Left kidney (tissue), 2 donors: ENCODE data around the gene RASGRP2. TPM values are rescaled to one million over a fixed set of nuclear protein-coding genes. Genes with fewer than 3 reads are reported as not detected.

Experiments used
- DNase-seq: peaks from one replicate; pipeline ENCODE4 v3.0.0-alpha.2; 2013
- polyA plus RNA-seq: library from polyadenylated mRNA; unstranded; fragments of 120-200 nt; gene quantifications from one replicate; pipeline ENCODE4 v1.2.1, GENCODE V29; 2013; ENCODE audit not compliant: insufficient read length

Gene RASGRP2
- polyA plus RNA-seq, 1 donor = 2.6 TPM

GRCh38 chr11:64696045-64696444 is 47.9 kb downstream of the RASGRP2 start:
- DNase-seq = no peak

- no peak for DNase-seq
These were observed 48.4 kb downstream of the RASGRP2 start for GRCh38 chr11:64695548-64695947.

DNA sequence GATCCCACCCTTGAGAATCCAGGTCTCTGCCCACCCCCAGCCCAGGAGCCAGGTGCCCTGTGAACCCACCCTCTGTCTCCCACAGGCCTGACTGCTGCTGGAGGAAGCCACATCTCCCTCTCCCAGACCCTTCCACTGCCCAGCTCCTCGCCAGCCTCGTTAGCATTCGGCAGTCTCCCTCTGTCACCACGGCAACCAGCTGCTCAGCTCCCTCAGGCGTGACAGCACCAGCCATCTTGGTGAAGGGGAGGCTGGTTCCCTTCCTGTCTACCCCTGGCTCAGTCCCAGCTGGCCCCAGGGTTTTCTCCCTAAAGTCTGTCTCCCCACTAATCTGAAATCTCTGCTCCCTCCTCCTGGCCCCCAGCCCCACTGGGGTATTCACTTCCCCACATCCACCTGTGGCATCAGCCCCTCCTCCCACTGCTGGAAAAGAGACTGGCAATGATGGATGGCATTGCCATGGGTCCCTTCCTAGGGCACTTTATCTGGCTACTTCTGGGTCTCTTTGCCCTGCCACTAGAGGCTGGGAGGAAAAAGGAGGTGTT is 49.0 kb downstream of the RASGRP2 start:
- DNase-seq = peak; percentile 78

DNA sequence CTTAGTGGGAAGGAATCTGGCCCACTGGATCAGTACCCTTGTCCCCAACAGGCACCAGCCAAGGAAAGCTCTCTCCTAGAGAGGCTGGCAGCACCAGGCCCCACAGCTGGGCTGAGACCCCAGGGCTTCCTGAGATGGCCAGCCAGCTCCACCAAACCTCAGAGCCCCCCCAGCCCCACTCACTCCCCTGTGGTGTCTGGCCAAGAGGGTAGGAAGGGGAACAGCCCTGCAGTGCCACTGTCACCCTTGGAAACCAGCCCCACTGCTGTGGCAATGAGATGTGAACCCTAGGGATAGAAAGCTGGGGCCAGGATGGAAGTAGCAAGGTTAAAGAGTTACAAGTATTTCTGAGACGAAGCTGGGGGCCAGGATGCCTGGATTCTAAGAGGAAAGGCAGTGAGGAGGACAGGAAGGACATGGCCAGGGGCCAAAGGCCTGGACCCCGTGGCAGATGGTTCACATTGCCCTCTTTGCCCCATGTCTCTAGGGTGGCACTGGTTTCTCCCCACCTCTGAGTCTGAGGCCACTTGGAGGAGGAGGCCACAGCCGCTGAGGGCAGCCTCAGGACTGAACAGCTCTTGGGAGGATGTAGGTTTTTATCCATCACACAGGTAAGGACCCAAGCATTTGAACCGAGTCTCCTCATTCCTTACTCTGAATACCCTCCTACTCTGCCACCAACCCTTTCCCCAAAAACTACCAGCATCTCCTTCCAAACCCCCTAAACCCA is 49.8 kb downstream of the RASGRP2 start:
- DNase-seq = no peak

GRCh38 chr11:64692764-64693331 is 51.1 kb downstream of the RASGRP2 start:
- no peak for DNase-seq

- DNase-seq = no peak
These were observed 52.4 kb downstream of the RASGRP2 start for GRCh38 chr11:64691543-64691942.

GRCh38 chr11:64690235-64690634 is 53.7 kb downstream of the RASGRP2 start:
- DNase-seq = no peak

- DNase-seq = peak; percentile 89
These were observed 55.4 kb downstream of the RASGRP2 start for GRCh38 chr11:64688534-64688982.

DNA sequence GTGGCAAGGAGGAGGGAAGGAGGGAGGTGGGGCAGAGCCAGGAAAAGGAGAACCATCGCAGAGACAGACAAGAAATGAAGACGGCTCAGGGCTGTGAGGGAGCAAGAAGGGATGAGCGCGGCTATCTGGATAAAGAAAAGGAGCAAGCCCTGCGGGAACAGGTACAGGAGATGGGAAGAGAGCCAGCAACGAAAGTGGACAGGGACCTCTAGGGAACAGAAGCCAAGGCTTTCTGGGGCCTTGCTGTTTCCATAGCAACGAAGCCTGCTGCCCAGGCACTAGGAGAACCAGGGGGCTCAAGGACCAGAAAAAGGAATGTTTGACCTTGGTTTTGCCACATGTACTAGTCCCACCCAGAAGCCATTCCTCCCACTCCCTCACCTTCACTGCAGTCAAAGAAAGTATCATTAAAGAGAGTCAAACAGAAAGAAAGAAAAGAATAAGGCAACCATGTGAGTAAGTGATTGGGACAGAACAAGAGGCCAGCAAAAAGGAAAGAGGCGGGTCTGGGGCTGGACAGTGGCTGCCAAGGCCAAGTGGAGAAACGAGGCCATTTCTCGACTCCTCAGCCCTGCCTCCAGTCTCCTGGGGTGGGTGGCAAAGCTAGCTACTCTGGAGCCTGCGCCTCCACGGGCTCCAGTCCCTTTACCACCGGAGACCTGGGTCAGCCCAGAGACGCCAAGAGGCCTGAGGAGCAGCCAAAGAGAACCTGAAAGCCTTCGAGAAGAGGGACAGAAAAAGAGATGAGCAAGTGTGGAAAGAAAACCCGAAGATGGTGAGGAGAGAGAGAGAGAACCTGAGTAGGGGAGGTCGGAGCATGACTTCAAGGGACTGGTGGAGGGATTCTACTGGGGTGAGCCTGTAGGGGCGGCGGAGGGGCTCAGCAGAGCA is 56.1 kb downstream of the RASGRP2 start:
- no peak for DNase-seq

DNA sequence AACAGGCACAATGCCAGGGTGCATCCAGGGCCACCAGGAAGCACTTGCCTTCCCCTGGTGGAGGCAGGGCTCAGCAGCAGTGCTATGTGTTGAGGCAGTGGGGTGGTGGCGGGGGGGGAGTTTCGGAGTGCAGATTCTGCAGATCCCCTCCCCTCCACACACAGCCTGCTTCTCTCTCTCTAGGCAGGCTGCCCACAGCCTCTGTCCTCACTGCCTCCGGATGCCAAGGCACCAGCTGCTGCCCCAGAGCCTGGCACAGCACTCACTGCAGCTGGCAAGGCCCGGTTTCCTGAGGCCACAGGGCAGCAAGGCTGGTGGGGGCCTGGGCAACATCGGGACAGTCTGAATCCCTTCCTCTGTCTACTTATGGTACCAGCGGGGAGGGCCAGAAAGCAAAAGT is 56.7 kb downstream of the RASGRP2 start:
- no peak for DNase-seq

DNA sequence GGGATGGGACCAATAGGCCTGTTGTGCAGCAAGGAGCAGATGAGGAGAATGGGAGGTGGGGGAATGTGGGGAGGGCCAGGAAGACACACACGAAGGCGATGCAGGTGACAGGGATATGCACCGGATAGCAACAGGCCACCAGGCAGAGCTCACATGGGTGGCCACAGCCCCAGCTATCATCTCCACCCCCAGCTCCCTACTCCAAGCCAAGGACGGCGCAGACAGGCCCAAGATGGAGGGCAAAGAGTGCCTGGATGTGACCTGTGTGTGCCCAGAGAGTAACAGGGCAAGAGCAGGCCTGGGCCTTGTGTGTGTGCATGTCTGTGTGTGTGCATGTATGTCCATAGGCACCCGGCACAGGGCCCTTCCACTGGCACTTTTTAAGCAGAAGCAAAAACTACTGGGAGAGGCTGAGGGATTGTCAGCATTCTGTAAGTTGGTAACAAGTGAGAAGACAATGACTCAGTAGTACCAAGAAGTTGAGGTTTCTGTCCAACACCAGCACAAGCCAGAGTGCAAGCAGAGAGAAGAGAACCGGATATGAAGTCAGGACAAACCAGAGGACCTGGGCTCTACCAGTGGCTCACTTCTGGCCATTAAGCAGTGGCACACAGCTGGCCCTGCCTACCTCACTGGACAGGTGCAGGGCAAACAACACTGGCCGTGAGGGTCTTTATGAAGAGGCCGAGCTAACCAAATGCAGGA is 57.3 kb downstream of the RASGRP2 start:
- DNase-seq = no peak

DNA sequence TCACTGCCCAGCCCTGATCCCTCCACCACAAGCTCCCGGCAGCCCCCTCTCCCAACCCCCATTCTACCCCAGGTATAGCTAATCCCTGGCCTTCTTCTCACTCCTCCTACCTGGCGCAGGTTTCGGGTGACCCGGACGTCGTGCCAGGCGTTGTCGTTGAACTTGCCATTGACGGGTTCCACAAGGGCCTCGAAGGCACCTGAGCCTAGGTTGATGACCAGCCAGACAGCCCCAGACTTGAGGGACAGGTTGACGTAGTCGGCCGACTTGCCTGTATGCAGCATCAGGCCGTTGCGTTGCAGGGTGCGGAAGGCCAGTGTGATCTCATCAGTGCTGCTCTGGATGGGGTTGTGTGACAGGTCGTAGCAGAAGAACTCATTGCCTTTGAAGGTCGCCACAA is 58.4 kb downstream of the RASGRP2 start:
- DNase-seq = no peak

DNA sequence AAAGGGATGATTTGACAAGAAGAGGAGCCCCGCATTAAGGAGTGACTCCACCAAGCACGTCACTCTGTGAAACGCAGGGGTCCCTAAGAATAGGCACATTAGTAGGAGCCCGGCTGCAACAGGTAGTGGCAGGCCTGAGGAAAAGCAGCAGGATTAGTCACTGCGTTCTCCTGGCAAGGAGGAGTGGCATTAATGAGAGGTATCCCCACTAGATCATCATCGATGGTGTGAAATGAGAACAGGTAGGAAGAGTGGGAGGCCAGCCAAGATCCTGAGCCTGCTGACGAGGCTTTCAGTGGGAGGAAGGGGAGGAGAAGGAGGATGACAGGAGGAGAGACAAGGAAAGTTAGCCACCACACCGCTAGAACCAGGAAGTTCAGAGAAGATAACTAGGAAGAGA is 59.6 kb downstream of the RASGRP2 start:
- DNase-seq = no peak

DNA sequence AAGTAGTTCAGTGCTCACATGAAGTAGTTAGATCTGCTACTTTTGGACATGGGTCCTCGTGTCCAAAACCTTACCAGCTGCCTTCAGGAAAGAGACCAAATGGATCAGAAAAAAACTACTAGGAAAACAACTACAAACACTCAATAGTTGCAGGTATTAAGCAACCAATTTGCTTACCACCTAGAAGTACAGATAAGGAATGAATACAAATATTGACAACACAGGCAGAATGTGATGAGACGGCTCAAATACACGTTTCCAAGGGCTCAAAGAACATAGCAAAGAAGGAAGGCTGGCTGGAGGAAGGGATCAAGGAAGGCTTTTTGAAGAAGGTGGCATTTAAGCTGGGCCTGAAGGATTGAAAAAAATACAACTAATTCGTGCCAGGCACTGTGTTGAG is 62.8 kb downstream of the RASGRP2 start:
- no peak for DNase-seq

DNA sequence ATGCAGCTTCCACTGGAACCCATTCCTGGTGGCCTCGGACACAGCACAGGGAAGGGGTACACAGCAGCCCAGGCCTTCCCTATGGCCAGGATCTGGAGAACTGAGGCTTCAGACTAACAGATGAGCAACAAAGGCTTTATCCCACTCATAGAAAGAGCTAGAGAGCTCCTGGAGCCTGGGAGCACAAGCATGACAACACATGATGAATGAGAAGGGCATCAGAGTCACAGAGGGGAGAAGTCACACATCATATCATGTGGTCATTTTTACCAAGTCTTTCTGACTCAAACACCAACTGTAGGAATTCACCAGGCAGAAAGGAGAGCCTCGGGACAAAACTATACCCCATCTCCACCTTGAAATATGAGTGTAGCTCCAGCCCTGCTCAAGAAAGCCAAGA is 64.1 kb downstream of the RASGRP2 start:
- no peak for DNase-seq

GRCh38 chr11:64677441-64678023 is 66.4 kb downstream of the RASGRP2 start:
- no peak for DNase-seq

Other genes starting within 250 kb of the RASGRP2 start
- 29.3 TPM for gene SLC22A11, start 188.2 kb downstream of the RASGRP2 start, polyA plus RNA-seq
- gene SLC22A12, start 152.9 kb downstream of the RASGRP2 start, polyA plus RNA-seq = 3.8 TPM
- 14.9 TPM for gene NRXN2, start 20.9 kb downstream of the RASGRP2 start, polyA plus RNA-seq
- 1.8 TPM for gene PYGM, start 15.8 kb upstream of the RASGRP2 start, polyA plus RNA-seq
- 520 TPM for gene SF1, start 34.4 kb upstream of the RASGRP2 start, polyA plus RNA-seq
- 17.4 TPM for gene MAP4K2, start 59.1 kb upstream of the RASGRP2 start, polyA plus RNA-seq
- gene MEN1, start 66.4 kb upstream of the RASGRP2 start, polyA plus RNA-seq = 36.6 TPM
- gene CDC42BPG, start 100.5 kb upstream of the RASGRP2 start, polyA plus RNA-seq = 5.4 TPM
- gene EHD1, start 134.5 kb upstream of the RASGRP2 start, polyA plus RNA-seq = 56.5 TPM
- gene ATG2A, start 173.1 kb upstream of the RASGRP2 start, polyA plus RNA-seq = 16.4 TPM
- 18.5 TPM for gene PPP2R5B, start 180.5 kb upstream of the RASGRP2 start, polyA plus RNA-seq
- gene GPHA2, start 191.8 kb upstream of the RASGRP2 start, polyA plus RNA-seq = 2.6 TPM
- 0.88 TPM for gene MAJIN, start 228.0 kb upstream of the RASGRP2 start, polyA plus RNA-seq